ENCODE measurements around the gene LRRC32. TPM values are rescaled to one million over a fixed set of nuclear protein-coding genes. Genes with fewer than 3 reads are reported as not detected.

Gene LRRC32
- total RNA-seq, 4 donors from 2014 or later, result 22.7 to 37.6 (median 31.1) TPM

GRCh38 chr11:76695133-76695532 is 24.6 kb upstream of the LRRC32 start:
- no peaks in the 10 kb centered on the region for H3K27me3 ChIP-seq
- no peak for ATAC-seq
- no peak overlapping the region for H3K27ac ChIP-seq
- no peaks in the 10 kb centered on the region for H3K4me1 ChIP-seq
- H3K9me3 ChIP-seq, result no peaks in the 10 kb centered on the region
- WGBS, 2 donors (ENCODE audit: low coverage in 1 of 2), result 72 to 73% methylated on average over 3 to 7 of the region's 13 CpGs
- H3K36me3 ChIP-seq, result no peaks in the 10 kb centered on the region
- H3K4me3 ChIP-seq, result no peak overlapping the region
- TF ChIP-seq EP300 (IDR thresholded peaks at IDR 0.05), result no peak
- TF ChIP-seq, protein P1, sequence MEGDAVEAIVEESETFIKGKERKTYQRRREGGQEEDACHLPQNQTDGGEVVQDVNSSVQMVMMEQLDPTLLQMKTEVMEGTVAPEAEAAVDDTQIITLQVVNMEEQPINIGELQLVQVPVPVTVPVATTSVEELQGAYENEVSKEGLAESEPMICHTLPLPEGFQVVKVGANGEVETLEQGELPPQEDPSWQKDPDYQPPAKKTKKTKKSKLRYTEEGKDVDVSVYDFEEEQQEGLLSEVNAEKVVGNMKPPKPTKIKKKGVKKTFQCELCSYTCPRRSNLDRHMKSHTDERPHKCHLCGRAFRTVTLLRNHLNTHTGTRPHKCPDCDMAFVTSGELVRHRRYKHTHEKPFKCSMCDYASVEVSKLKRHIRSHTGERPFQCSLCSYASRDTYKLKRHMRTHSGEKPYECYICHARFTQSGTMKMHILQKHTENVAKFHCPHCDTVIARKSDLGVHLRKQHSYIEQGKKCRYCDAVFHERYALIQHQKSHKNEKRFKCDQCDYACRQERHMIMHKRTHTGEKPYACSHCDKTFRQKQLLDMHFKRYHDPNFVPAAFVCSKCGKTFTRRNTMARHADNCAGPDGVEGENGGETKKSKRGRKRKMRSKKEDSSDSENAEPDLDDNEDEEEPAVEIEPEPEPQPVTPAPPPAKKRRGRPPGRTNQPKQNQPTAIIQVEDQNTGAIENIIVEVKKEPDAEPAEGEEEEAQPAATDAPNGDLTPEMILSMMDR (IDR thresholded peaks at IDR 0.05), result no peak
- no peak for TF ChIP-seq POLR2A (IDR thresholded peaks at IDR 0.05)

- H3K4me3 ChIP-seq, result no peak overlapping the region
- no peaks in the 10 kb centered on the region for H3K36me3 ChIP-seq
- no peaks in the 10 kb centered on the region for H3K27me3 ChIP-seq
- H3K9me3 ChIP-seq, result no peaks in the 10 kb centered on the region
- H3K27ac ChIP-seq, result no peak overlapping the region
- no peak for ATAC-seq
- no peak for TF ChIP-seq POLR2A (IDR thresholded peaks at IDR 0.05)
- no peak for TF ChIP-seq EP300 (IDR thresholded peaks at IDR 0.05)
- no peak for TF ChIP-seq POLR2AphosphoS5 (IDR thresholded peaks at IDR 0.05)
- TF ChIP-seq, protein P1 (IDR thresholded peaks at IDR 0.05), result no peak
- no peaks in the 10 kb centered on the region for H3K4me1 ChIP-seq
- 63 to 72% methylated on average over 2 to 6 of the region's 7 CpGs for WGBS, 2 donors (ENCODE audit: low coverage in 1 of 2)
These were observed 24.1 kb upstream of the LRRC32 start for GRCh38 chr11:76694664-76695063.

- H3K4me1 ChIP-seq, result no peaks in the 10 kb centered on the region
- H3K27me3 ChIP-seq, result no peaks in the 10 kb centered on the region
- H3K9me3 ChIP-seq, result no peaks in the 10 kb centered on the region
- no peak for TF ChIP-seq POLR2A (IDR thresholded peaks at IDR 0.05)
- no peak for TF ChIP-seq EP300 (IDR thresholded peaks at IDR 0.05)
- TF ChIP-seq, protein P1 (IDR thresholded peaks at IDR 0.05), result no peak
- TF ChIP-seq POLR2AphosphoS5 (IDR thresholded peaks at IDR 0.05), result no peak
- no peaks in the 10 kb centered on the region for H3K36me3 ChIP-seq
- no peak overlapping the region for H3K27ac ChIP-seq
- ATAC-seq, result no peak
- no peak overlapping the region for H3K4me3 ChIP-seq
These were observed 23.3 kb upstream of the LRRC32 start for GRCh38 chr11:76693806-76694205.

- Histone ChIP-seq H3K9me3 (no peaks in the 10 kb centered on the region), H3K4me1 (no peaks in the 10 kb centered on the region), H3K4me3 (no peak overlapping the region), H3K36me3 (no peaks in the 10 kb centered on the region), H3K27me3 (no peaks in the 10 kb centered on the region), H3K27ac (no peak overlapping the region)
- TF ChIP-seq, protein P1 (IDR thresholded peaks at IDR 0.05), result no peak
- TF ChIP-seq POLR2A (IDR thresholded peaks at IDR 0.05), result no peak
- TF ChIP-seq EP300 (IDR thresholded peaks at IDR 0.05), result no peak
- TF ChIP-seq POLR2AphosphoS5 (IDR thresholded peaks at IDR 0.05), result no peak
- no peak for ATAC-seq
- 91% methylated on average over 4 of the region's 7 CpGs; no CpG with 5 or more reads in 1 of the 2 donors for WGBS, 2 donors (ENCODE audit: low coverage in 1 of 2)
These were observed 22.4 kb upstream of the LRRC32 start for GRCh38 chr11:76692956-76693355.

GRCh38 chr11:76691655-76692054 is 21.1 kb upstream of the LRRC32 start:
- Histone ChIP-seq H3K27ac (no peak overlapping the region), H3K9me3 (no peaks in the 10 kb centered on the region), H3K4me3 (no peak overlapping the region), H3K36me3 (no peaks in the 10 kb centered on the region), H3K4me1 (no peaks in the 10 kb centered on the region), H3K27me3 (no peaks in the 10 kb centered on the region)
- TF ChIP-seq, protein P1 (IDR thresholded peaks at IDR 0.05), result no peak
- TF ChIP-seq POLR2AphosphoS5 (IDR thresholded peaks at IDR 0.05), result no peak
- TF ChIP-seq EP300 (IDR thresholded peaks at IDR 0.05), result no peak
- TF ChIP-seq POLR2A (IDR thresholded peaks at IDR 0.05), result no peak
- no CpG with 5 or more reads among the region's 1 CpG for WGBS, 2 donors (ENCODE audit: low coverage in 1 of 2)
- no peak for ATAC-seq
